KBM-7 (cell line): ENCODE data around the gene SYNJ2.

ENCODE experiments used
- DNase-seq: peaks from one replicate; pipeline ENCODE4 v3.0.0-alpha.2; 2015
- in situ Hi-C: fragments of 300-500 bp; cut with MboI; formaldehyde crosslinking; loops from 2 replicates; pipeline ENCODE4 v1.14.3; 2020; ENCODE audit warnings: low sequenced_read_pairs, low pct_unique_long_range_greater_than_20kb, mixed read lengths

SYNJ2 gene

GRCh38 chr6:158064725-158065251, 83.1 kb downstream of the SYNJ2 start:
- DNase-seq, result no peak
- in situ Hi-C loops, result no loop called here

GRCh38 chr6:158066136-158066781, 84.6 kb downstream of the SYNJ2 start:
- DNase-seq, result no peak
- in situ Hi-C loops, result no loop called here

GRCh38 chr6:158067436-158068015, 85.9 kb downstream of the SYNJ2 start:
- in situ Hi-C loops, result no loop called here
- DNase-seq, result no peak

DNA sequence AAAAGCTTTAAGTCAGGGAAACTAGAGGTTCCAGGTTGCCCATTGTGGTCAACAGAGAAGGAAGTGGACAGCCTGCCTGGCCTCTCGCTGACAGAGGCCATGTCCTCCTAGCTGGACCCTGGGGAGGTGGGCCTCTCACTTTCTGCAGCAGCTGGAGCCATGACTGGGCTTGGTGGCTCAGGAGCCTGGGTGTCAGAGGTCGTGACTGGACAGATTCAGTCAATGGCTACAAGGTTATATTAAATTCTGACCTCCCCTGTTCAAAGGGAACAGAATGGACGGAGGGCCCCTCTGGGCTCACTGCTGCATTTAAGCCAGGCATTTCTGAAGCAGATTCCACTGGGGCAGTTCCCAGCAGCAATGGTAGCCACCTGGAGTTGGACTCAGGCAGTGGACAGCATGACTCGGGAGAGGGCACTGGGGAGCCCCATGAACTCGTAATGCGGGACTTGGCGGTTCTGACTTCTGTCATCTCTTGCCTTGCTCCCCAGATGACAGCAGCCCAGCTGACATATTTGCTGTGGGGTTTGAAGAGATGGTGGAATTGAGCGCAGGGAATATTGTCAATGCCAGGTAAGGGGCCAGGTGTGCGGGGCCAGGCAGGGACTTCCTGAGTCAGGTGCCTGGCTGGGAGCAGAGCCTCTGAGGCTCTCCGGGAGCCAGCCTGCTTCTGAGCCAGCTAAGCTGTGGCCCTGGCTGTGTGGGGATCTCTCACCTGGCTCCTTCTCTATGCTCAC, 86.7 kb downstream of the SYNJ2 start:
- no peak for DNase-seq
- in situ Hi-C loops, result no loop called here

- DNase-seq, result no peak
- in situ Hi-C loops, result no loop called here
Measured at GRCh38 chr6:158068893-158069799, 87.5 kb downstream of the SYNJ2 start.

GRCh38 chr6:158069800-158070195, 88.1 kb downstream of the SYNJ2 start:
- in situ Hi-C loops, result no loop called here
- no peak for DNase-seq

DNA sequence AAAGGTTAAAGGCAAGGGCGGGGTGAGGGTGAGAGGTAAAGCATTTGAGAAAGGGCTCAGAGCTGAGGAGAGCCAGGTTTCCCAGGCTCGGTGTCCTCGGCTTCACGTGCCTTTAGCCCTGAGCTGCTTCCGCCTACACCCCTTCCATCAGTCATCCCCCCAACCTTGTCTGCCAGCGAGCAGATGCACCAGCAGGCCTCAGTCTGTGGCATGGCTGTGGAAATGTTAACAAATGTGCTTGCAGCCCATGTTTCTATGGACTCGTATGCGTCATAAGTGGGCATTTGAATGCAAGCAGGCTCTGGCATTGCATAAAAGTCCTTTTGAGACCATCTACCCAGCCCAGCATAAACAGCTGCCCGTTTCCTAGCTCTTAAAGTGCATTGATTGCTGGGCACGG, 88.8 kb downstream of the SYNJ2 start:
- no peak for DNase-seq
- in situ Hi-C loops, result no loop called here

GRCh38 chr6:158071121-158072082, 89.7 kb downstream of the SYNJ2 start:
- DNase-seq, result no peak
- in situ Hi-C loops, result no loop called here

GRCh38 chr6:158072083-158072721, 90.5 kb downstream of the SYNJ2 start:
- DNase-seq, result peak; percentile 72
- in situ Hi-C loops, result no loop called here

DNA sequence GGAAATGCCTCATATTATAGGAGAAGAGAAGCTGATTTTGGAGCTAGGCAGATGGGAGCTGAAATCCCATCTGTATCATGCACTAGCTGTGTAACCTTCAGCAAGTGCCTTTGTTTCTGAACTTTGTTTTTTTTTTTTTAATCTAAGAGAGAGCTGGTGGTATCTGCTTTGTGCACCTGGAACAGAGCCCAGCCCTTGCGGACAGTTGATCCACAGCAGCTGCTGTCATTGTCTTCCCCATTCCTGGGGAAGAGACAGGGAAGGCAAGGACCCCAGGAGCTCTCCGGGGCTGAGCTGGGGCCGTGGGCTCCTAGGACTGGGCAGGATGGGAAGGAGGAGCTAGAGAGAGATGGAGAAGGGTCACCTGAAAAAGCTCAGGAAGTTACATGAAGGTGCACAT, 92.1 kb downstream of the SYNJ2 start:
- in situ Hi-C loops, result no loop called here
- no peak for DNase-seq

DNA sequence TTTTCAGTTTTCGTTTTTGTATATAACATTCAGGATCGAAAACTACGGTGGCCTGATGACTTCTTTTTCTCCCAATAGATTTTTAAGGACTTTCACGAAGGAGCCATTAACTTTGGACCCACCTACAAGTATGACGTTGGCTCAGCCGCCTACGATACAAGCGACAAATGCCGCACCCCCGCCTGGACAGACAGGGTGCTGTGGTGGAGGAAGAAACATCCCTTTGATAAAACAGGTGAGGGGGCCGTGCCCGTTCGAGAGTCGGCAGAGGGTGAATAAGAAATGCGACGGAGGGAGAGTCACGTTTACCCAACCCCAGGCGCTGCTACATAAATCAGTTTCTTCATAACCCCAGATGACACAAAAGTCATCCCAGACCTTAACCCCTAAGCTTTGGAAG, 94.9 kb downstream of the SYNJ2 start:
- in situ Hi-C loops, result no loop called here
- DNase-seq, result no peak

DNA sequence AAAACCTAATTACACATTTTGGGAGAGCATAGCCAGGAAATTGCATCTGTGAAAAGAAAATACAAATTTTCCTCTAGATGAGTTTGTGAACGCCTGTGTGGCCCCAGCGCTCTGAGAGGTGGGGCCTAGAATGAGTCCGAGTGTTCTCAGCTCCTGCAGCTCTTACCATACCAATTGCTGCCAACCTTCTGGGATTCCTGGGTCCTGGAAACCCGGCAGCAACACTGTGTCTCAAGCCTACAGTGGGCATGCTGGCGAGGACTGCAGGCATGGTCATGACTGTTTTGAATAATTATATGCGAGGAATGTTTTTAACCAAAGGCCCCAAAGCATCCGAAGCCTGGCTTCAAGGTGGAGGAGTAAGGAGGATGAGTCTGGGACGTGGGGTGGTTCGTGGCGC, 96.0 kb downstream of the SYNJ2 start:
- in situ Hi-C loops, result no loop called here
- no peak for DNase-seq

GRCh38 chr6:158078320-158078719, 96.7 kb downstream of the SYNJ2 start:
- DNase-seq, result no peak
- in situ Hi-C loops, result no loop called here

DNA sequence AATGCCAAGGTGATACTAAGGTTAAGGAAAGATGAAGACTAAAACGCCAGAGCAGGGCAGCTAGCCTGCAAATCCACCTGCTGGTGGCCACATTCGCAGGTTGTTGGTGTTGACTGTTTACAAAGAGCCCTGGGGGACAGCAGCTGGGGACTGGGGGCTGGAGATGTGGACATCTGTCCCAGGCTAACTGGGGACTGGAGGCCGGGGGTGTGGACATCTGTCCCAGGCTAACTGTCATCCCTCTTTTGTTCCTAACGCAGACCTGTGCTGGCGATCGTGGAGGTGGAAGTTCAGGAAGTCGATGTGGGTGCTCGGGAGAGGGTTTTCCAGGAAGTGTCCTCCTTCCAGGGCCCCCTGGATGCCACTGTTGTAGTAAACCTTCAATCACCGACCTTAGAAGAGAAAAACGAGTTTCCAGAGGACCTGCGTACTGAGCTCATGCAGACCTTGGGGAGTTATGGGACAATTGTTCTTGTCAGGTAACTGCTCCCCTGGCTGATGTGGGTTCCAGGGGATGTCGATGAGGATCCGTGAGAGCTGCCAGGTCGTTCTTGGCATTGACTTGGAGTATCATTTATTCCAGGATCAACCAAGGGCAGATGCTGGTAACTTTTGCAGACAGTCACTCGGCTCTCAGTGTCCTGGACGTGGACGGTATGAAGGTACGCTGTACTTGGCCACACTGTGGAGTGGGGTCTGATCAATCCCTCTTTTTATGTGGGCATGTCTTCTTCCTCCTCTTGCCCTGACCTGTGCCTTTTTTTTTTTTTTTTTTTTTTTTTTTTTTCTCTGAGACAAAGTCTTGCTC, 99.4 kb downstream of the SYNJ2 start:
- no peak for DNase-seq
- in situ Hi-C loops, result no loop called here

DNA sequence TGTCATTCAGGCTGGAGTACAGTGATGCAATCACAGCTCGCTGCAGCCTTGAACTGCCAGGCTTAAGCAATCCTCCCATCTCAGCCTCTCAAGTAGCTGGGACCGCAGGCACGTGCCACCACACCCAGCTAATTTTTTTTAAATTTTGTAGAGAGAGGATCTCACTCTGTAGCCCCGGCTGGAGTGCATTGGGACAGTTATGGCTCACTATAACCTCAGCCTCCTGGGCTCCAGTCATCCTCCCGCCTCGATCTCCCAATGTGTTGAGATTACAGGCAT, 99.9 kb downstream of the SYNJ2 start:
- in situ Hi-C loops, result no loop called here

DNA sequence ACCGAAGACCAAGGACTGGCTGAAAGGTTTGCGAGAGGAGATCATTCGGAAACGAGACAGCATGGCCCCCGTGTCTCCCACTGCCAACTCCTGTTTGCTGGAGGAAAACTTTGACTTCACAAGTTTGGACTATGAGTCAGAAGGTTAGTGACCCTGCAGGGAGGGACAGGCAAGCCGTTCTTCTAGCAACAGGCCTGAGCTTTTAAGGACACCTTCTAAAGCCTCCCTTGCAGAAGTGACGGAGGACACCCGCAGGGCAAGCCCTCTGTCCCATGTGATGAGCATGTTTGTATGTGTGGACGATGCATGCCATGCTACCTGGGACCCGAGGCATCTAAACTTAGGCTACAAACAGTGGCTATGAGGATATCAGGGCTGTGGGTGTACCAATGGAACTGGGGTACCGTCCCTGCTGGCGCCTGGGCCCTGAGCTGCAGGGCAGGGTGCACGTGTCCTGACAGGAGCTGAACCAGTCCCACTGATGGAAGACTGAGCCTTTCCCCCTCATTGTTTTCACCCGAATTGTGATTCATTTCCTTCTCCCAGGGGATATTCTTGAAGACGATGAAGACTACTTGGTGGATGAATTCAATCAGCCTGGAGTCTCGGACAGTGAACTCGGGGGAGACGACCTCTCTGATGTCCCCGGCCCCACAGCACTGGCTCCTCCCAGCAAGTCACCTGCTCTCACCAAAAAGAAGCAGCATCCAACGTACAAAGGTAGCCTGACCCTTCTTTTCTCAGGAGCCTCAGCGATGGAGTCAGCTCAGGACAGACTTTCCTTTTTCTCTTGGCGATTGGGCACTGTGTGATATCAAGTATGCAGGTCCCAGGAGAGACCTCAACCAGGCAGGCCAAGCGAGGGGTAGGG, 102.0 kb downstream of the SYNJ2 start:
- no peak for DNase-seq
- in situ Hi-C loops, result no loop called here

More for the DNA sequence above, 99.9 kb downstream of the SYNJ2 start:
- no peak for DNase-seq
